DMS 273 treated with DMSO at 0.1 percent for 48 hours (cell line): ENCODE results near the gene ABCB1.

Source experiments
- DNase-seq: peaks from one replicate; lab custom pipeline; 2025; lab: John Stamatoyannopoulos, UW

The ABCB1 gene

GRCh38 chr7:87600130-87601124, at the start of gene ABCB1:
Gene ABCB1 (minus strand): TSS chr7:87600884. CDS start chr7:87600184, 700 bp downstream.
- no peak for DNase-seq

- DNase-seq: no peak
Observed at GRCh38 chr7:87648316-87648715, 47.6 kb upstream of the ABCB1 start.

GRCh38 chr7:87645446-87645845, 44.8 kb upstream of the ABCB1 start:
- no peak for DNase-seq

- no peak for DNase-seq
Observed at GRCh38 chr7:87635921-87636320, 35.2 kb upstream of the ABCB1 start.

GRCh38 chr7:87628780-87629569, 28.3 kb upstream of the ABCB1 start:
- no peak for DNase-seq

GRCh38 chr7:87627634-87627994, 26.9 kb upstream of the ABCB1 start:
- DNase-seq: no peak

GRCh38 chr7:87625101-87625500, 24.4 kb upstream of the ABCB1 start:
- no peak for DNase-seq

- no peak for DNase-seq
Observed at GRCh38 chr7:87624628-87625027, 23.9 kb upstream of the ABCB1 start.

GRCh38 chr7:87615197-87615596, 14.5 kb upstream of the ABCB1 start:
- DNase-seq: no peak

GRCh38 chr7:87609916-87610315, 9.2 kb upstream of the ABCB1 start:
- DNase-seq: no peak

GRCh38 chr7:87608431-87608830, 7.7 kb upstream of the ABCB1 start:
- DNase-seq: no peak

- DNase-seq: no peak
Observed at GRCh38 chr7:87604264-87604663, 3.6 kb upstream of the ABCB1 start.

- DNase-seq: no peak
Observed at GRCh38 chr7:87599336-87599735, 1.3 kb downstream of the ABCB1 start.

- DNase-seq: no peak
Observed at GRCh38 chr7:87598234-87599009, 2.3 kb downstream of the ABCB1 start.

- DNase-seq: no peak
Observed at GRCh38 chr7:87596696-87597095, 4.0 kb downstream of the ABCB1 start.

- no peak for DNase-seq
Observed at GRCh38 chr7:87596136-87596535, 4.5 kb downstream of the ABCB1 start.

- no peak for DNase-seq
Observed at GRCh38 chr7:87592300-87592699, 8.4 kb downstream of the ABCB1 start.

GRCh38 chr7:87591211-87591610, 9.5 kb downstream of the ABCB1 start:
- DNase-seq: no peak

GRCh38 chr7:87590578-87590977, 10.1 kb downstream of the ABCB1 start:
- DNase-seq: no peak

- no peak for DNase-seq
Observed at GRCh38 chr7:87589631-87590030, 11.1 kb downstream of the ABCB1 start.

- no peak for DNase-seq
Observed at GRCh38 chr7:87581723-87582122, 19.0 kb downstream of the ABCB1 start.

GRCh38 chr7:87580636-87581035, 20.0 kb downstream of the ABCB1 start:
- no peak for DNase-seq
